Psoas muscle (tissue), 8 donors: ENCODE measurements around the gene SV2B. TPM values are rescaled to one million over a fixed set of nuclear protein-coding genes. Genes with fewer than 3 reads are reported as not detected.

Experiments used
- ATAC-seq, 4 donors: fragments of 200-7000 bp; cut with Tn5 transposase; one replicate each; pipeline ENCODE4 v1.9.1; 2020; ENCODE audit warnings: moderate library complexity in 3 of 4, mild to moderate bottlenecking in 2 of 4
- DNase-seq, 2 donors: peaks; one replicate each; pipeline ENCODE4 v3.0.0-alpha.2; 2020
- H3K27ac ChIP-seq: fragments of 200-600 bp; one replicate; pipeline ENCODE4 v1.8.0; 2022
- H3K27me3 ChIP-seq, 3 donors: fragments of 200-600 bp in 1 of 3; one replicate each; pipeline versions ENCODE4 v1.6.1 to v1.8.0; 2013 to 2022; ENCODE audit warnings: low read length in 2 of 3, mild to moderate bottlenecking in 2 of 3, moderate library complexity in 1 of 3; ENCODE audit not compliant: insufficient read depth in 3 of 3
- H3K36me3 ChIP-seq, 2 donors: fragments of 200-600 bp in 1 of 2; one replicate each; pipeline versions ENCODE4 v1.6.1 to v1.8.0; 2013 to 2022; ENCODE audit warnings: low read depth in 1 of 2, mild to moderate bottlenecking in 1 of 2, moderate library complexity in 1 of 2; ENCODE audit not compliant: insufficient read depth in 1 of 2
- H3K4me1 ChIP-seq: fragments of 200-600 bp; one replicate; pipeline ENCODE4 v1.8.0; 2022
- H3K4me3 ChIP-seq: fragments of 200-600 bp; one replicate; pipeline ENCODE4 v1.8.0; 2022; ENCODE audit warnings: mild to moderate bottlenecking
- H3K9me3 ChIP-seq: fragments of 200-600 bp; one replicate; pipeline ENCODE4 v1.8.0; 2022
- CTCF ChIP-seq: fragments of 200-600 bp; IDR thresholded peaks from one replicate; pipeline ENCODE4 v1.8.0; 2022; ENCODE audit warnings: antibody characterized with exemption
- WGBS, 3 donors: extraction: QIAGEN DNeasy Blood & Tissue Kit; methylation state at CpG; one replicate each; pipeline versions ENCODE4 v1.1.6 to v1.1.7; 2013; 5-methylcytosine and 5-hydroxymethylcytosine counted together
- intact Hi-C, 2 donors: fragments of 100-400 bp; cut with DNase I; formaldehyde crosslinking; loops; one replicate each; pipeline versions ENCODE4 v1.11.0 to v1.14.2; 2022
- polyA plus RNA-seq, 3 donors: library from polyadenylated mRNA; stranded (reverse); fragments of 200-250 nt; gene quantifications; one replicate each; pipeline ENCODE4 v1.2.3, GENCODE V29; 2013
- total RNA-seq, 4 donors: library from RNA; stranded (reverse); fragmentation: NEBNext Ultra II Directional in 2 of 4; extraction: Animal tissue kit (Norgen Biotek cat#: 25700) in 2 of 4; gene quantifications; one replicate each; pipeline versions ENCODE4 v1.2.1 to v1.2.4, GENCODE V29; 2021 to 2023
- donor health status: healthy with polysubstance abuse.
- donor health status: DM: no; HTN: no; CAD: no; lungs with moderate emphysema.
- donor health status: Bipolar disorder and iron deficiency.
- donor health status: healthy.
- donor health status: DM: yes; HTN: yes; CAD: no.
- donor health status: DM: no; HTN: no; CAD: no.
- donor health status: DM: no; HTN: no; CAD: no.
- donor health status: DM: yes; HTN: yes; CAD: no.

Gene SV2B
- total and polyA plus RNA-seq, 7 donors = 0.25 to 10.1 (median 2.1) TPM

GRCh38 chr15:91252322-91252721 is 152.3 kb downstream of the SV2B start:
- intact Hi-C loops = no loop called here
- whole genome bisulfite sequencing, 3 donors = 87 to 91% (median 88%) methylated on average over 7 of the region's 7 CpGs
- no peaks in the 10 kb centered on the region for H3K9me3 ChIP-seq
- ATAC-seq (no peak), DNase-seq (no peak)
- no peaks in the 10 kb centered on the region for H3K4me1 ChIP-seq
- H3K27me3 ChIP-seq = peaks cover 0 to 3% (median 0%) of the 10 kb centered on the region in 3 donors
- no peak overlapping the region for H3K27ac ChIP-seq
- no peak overlapping the region for H3K4me3 ChIP-seq
- no peak for TF ChIP-seq CTCF
- no peaks in the 10 kb centered on the region for H3K36me3 ChIP-seq

GRCh38 chr15:91252756-91253155 is 152.7 kb downstream of the SV2B start:
- Histone ChIP-seq H3K27ac (no peak overlapping the region), H3K36me3 (no peaks in the 10 kb centered on the region), H3K9me3 (no peaks in the 10 kb centered on the region), H3K27me3 (peaks cover 0 to 7% (median 0%) of the 10 kb centered on the region in 3 donors), H3K4me1 (no peaks in the 10 kb centered on the region), H3K4me3 (no peak overlapping the region)
- WGBS, 3 donors = 62 to 81% (median 79%) methylated on average over 2 of the region's 2 CpGs
- intact Hi-C loops = no loop called here
- DNase-seq (no peak), ATAC-seq (no peak)
- TF ChIP-seq CTCF = no peak

- H3K4me1 ChIP-seq = no peaks in the 10 kb centered on the region
- H3K36me3 ChIP-seq = no peaks in the 10 kb centered on the region
- H3K9me3 ChIP-seq = no peaks in the 10 kb centered on the region
- WGBS, 3 donors = 69 to 74% (median 72%) methylated on average over 3 of the region's 3 CpGs
- no peak overlapping the region for H3K27ac ChIP-seq
- peaks cover 0 to 8% (median 0%) of the 10 kb centered on the region in 3 donors for H3K27me3 ChIP-seq
- TF ChIP-seq CTCF = no peak
- ATAC-seq (no peak), DNase-seq (no peak)
- intact Hi-C loops = no loop called here
- H3K4me3 ChIP-seq = no peak overlapping the region
Measured at GRCh38 chr15:91253605-91254004, 153.5 kb downstream of the SV2B start.

GRCh38 chr15:91254766-91255165 is 154.7 kb downstream of the SV2B start:
- WGBS, 3 donors = 70 to 71% (median 70%) methylated on average over 3 of the region's 3 CpGs
- intact Hi-C loops = loop anchor here in 1 of 2 donors (1.0 kb wide), 1 partner anchor 24 kb away; no protein-coding TSS in a partner anchor
- no peaks in the 10 kb centered on the region for H3K4me1 ChIP-seq
- TF ChIP-seq CTCF = no peak
- peaks cover 0 to 8% (median 0%) of the 10 kb centered on the region in 3 donors for H3K27me3 ChIP-seq
- DNase-seq (no peak), ATAC-seq (no peak)
- no peak overlapping the region for H3K4me3 ChIP-seq
- H3K36me3 ChIP-seq = no peaks in the 10 kb centered on the region
- no peaks in the 10 kb centered on the region for H3K9me3 ChIP-seq
- H3K27ac ChIP-seq = no peak overlapping the region

- Histone ChIP-seq H3K36me3 (no peaks in the 10 kb centered on the region), H3K27me3 (peaks cover 0 to 8% (median 0%) of the 10 kb centered on the region in 3 donors), H3K27ac (no peak overlapping the region), H3K4me3 (no peak overlapping the region), H3K4me1 (no peaks in the 10 kb centered on the region), H3K9me3 (no peaks in the 10 kb centered on the region)
- 36 to 46% (median 38%) methylated on average over 3 of the region's 3 CpGs for WGBS, 3 donors
- DNase-seq = no peak
- intact Hi-C loops = loop anchor here in 1 of 2 donors (1.0 kb wide), 1 partner anchor 25 kb away; no protein-coding TSS in a partner anchor
- no peak for TF ChIP-seq CTCF
- ATAC-seq = no peak
Measured at GRCh38 chr15:91255670-91256192, 155.7 kb downstream of the SV2B start.
